Kidney (tissue), 14 donors: ENCODE measurements around the gene FAM170B. TPM values are rescaled to one million over a fixed set of nuclear protein-coding genes. Genes with fewer than 3 reads are reported as not detected.

Experiments used
- DNase-seq, 5 donors: peaks; one replicate each; pipeline ENCODE4 v3.0.0-alpha.2; 2013 to 2020
- FAIRE-seq: peaks from 2 replicates; lab custom pipeline; 2012; peaks lifted over from hg19 to GRCh38; lab: Jason Lieb, UNC
- H3K27ac ChIP-seq, 2 donors: one replicate each; pipeline ENCODE4 v1.7.0; 2013; ENCODE audit warnings: low read depth in 2 of 2, low read length in 2 of 2, inconsistent platforms in 1 of 2
- H3K27me3 ChIP-seq: one replicate; pipeline ENCODE4 v1.7.1; 2013; ENCODE audit warnings: low read length, inconsistent platforms; ENCODE audit not compliant: control insufficient read depth, insufficient read depth
- H3K36me3 ChIP-seq, 3 donors: one replicate each; pipeline versions ENCODE4 v1.7.0 to v1.7.1; 2013; ENCODE audit warnings: low read length in 3 of 3, control low read depth in 1 of 3, inconsistent platforms in 1 of 3; ENCODE audit not compliant: insufficient read depth in 3 of 3, control insufficient read depth in 2 of 3
- H3K4me1 ChIP-seq, 3 donors: one replicate each; pipeline versions ENCODE4 v1.7.0 to v1.7.1; 2013; ENCODE audit warnings: low read length in 3 of 3, inconsistent platforms in 1 of 3, low read depth in 1 of 3; ENCODE audit not compliant: control insufficient read depth in 2 of 3, insufficient read depth in 2 of 3
- H3K4me3 ChIP-seq, 3 donors: one replicate each; pipeline versions ENCODE4 v1.7.0 to v1.8.1; 2013; ENCODE audit warnings: low read length in 3 of 3, control low read depth in 1 of 3, inconsistent platforms in 1 of 3
- H3K9ac ChIP-seq, 3 donors: one replicate each; pipeline versions ENCODE4 v1.7.0 to v1.7.1; 2013; ENCODE audit warnings: low read length in 3 of 3, control low read depth in 1 of 3, inconsistent platforms in 1 of 3
- H3K9me3 ChIP-seq, 3 donors: one replicate each; pipeline versions ENCODE4 v1.7.0 to v1.7.1; 2013; ENCODE audit warnings: low read length in 3 of 3, control low read depth in 1 of 3, inconsistent platforms in 1 of 3; ENCODE audit not compliant: control insufficient read depth in 2 of 3, insufficient read depth in 1 of 3
- CTCF ChIP-seq: IDR thresholded peaks from 3 replicates; pipeline ENCODE4 v1.5.1; 2012; ENCODE audit warnings: mild to moderate bottlenecking, moderate library complexity, borderline replicate concordance; ENCODE audit not compliant: insufficient read depth; ENCODE audit errors: extremely low read depth
- intact Hi-C: fragments of 100-400 bp; cut with DNase I; formaldehyde crosslinking; loops from one replicate; pipeline ENCODE4 v1.11.1; 2022
- polyA plus RNA-seq: library from polyadenylated mRNA; stranded (reverse); fragments of 350-450 nt; fragmentation: Illumina TruSeq; extraction: RNeasy Lipid Tissue Mini Kit (QIAGEN cat#74804); gene quantifications from one replicate; pipeline ENCODE4 v1.2.3, GENCODE V29; 2014; ENCODE audit warnings: low read depth, low replicate concordance; ENCODE audit not compliant: insufficient read depth
- total RNA-seq: library from RNA; stranded (reverse); fragmentation: NEBNext Ultra II Directional; extraction: Animal tissue kit (Norgen Biotek cat#: 25700); gene quantifications from one replicate; pipeline ENCODE4 v1.2.1, GENCODE V29; 2021
- donor health status: control.
- donor health status: control.
- donor health status: control.
- donor health status: control.
- donor health status: control.
- donor health status: DM: yes; HTN: yes; CAD: no.
- donor health status: Normal renal cell carcinoma (clear cell type).

Gene FAM170B
- total and polyA plus RNA-seq, 2 donors from 2014 or later, result not detected

- H3K9ac ChIP-seq, result no peak overlapping the region
- intact Hi-C loops, result no loop called here
- H3K4me1 ChIP-seq, result no peaks in the 10 kb centered on the region
- no peaks in the 10 kb centered on the region for H3K9me3 ChIP-seq
- no peaks in the 10 kb centered on the region for H3K36me3 ChIP-seq
- TF ChIP-seq CTCF, result no peak
- H3K4me3 ChIP-seq, result no peak overlapping the region
- DNase-seq, result no peak
- FAIRE-seq, result no peak
- no peaks in the 10 kb centered on the region for H3K27me3 ChIP-seq
- H3K27ac ChIP-seq, result no peak overlapping the region
Observed at GRCh38 chr10:49129376-49129775, 4.4 kb downstream of the FAM170B start.

GRCh38 chr10:49128854-49129253 is 5.0 kb downstream of the FAM170B start:
- Histone ChIP-seq H3K4me1 (no peaks in the 10 kb centered on the region), H3K27me3 (no peaks in the 10 kb centered on the region), H3K4me3 (no peak overlapping the region), H3K9ac (no peak overlapping the region), H3K36me3 (no peaks in the 10 kb centered on the region), H3K9me3 (no peaks in the 10 kb centered on the region), H3K27ac (no peak overlapping the region)
- DNase-seq (peak in 1 of 5 donors; percentile 35), FAIRE-seq (no peak)
- TF ChIP-seq CTCF, result no peak
- intact Hi-C loops, result no loop called here

- Histone ChIP-seq H3K4me1 (no peaks in the 10 kb centered on the region), H3K9ac (no peak overlapping the region), H3K27me3 (no peaks in the 10 kb centered on the region), H3K36me3 (no peaks in the 10 kb centered on the region), H3K27ac (peak overlapping the region in 1 of 2 donors; percentile 60), H3K4me3 (peak overlapping the region in 1 of 3 donors; percentile 9), H3K9me3 (no peaks in the 10 kb centered on the region)
- intact Hi-C loops, result no loop called here
- DNase-seq (no peak), FAIRE-seq (no peak)
- no peak for TF ChIP-seq CTCF
Observed at GRCh38 chr10:49123981-49124950, 9.6 kb downstream of the FAM170B start.
